Measurements from ENCODE around the gene MACROD1. TPM values are rescaled to one million over a fixed set of nuclear protein-coding genes. Genes with fewer than 3 reads are reported as not detected.

MACROD1 gene
- total and polyA plus RNA-seq, 9 of the 15 experiments (the other 6 are each of a cell fraction or from before 2014, with no cell fraction given) = 1.1 to 60.0 (median 26.4) TPM

DNA sequence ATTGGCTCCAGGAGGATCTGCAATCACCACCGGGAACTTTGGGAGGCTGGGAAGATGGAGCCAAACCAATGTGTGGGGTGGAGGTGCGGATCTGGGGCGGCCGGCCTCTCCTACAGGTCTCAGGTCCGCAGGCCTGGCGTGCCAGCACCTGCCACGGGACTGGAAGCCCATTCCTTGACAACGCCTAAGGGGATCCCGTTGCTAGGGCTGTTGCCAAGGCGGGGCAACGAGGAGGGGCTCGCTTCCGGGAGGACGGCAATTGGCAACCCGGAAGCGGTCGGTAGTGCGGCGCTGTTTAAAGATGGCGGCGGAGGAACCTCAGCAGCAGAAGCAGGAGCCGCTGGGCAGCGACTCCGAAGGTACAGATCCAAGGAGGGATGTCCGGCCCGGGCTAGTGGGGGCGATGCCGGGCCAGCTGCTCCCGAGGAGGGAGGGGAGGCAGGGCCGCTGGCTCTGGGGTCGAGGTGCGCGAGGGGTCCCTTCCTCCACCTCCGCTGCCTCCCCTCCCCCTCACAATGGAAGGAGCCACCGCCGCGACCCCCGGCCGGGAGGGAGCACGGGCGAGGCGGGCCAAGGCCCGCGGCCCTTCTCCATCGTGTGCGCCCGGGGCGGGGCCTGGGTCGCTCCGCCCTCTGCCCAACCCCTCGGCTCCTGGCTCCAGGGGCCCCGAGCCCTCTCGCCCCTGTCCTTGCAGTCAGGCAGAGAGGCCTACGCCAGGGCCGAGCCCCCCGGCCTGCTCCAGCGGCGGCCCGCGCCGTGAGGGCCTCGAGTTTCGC is 179.6 kb downstream of the MACROD1 start, which contains the start of gene OTUB1 (continued):
- TF ChIP-seq, protein P1, sequence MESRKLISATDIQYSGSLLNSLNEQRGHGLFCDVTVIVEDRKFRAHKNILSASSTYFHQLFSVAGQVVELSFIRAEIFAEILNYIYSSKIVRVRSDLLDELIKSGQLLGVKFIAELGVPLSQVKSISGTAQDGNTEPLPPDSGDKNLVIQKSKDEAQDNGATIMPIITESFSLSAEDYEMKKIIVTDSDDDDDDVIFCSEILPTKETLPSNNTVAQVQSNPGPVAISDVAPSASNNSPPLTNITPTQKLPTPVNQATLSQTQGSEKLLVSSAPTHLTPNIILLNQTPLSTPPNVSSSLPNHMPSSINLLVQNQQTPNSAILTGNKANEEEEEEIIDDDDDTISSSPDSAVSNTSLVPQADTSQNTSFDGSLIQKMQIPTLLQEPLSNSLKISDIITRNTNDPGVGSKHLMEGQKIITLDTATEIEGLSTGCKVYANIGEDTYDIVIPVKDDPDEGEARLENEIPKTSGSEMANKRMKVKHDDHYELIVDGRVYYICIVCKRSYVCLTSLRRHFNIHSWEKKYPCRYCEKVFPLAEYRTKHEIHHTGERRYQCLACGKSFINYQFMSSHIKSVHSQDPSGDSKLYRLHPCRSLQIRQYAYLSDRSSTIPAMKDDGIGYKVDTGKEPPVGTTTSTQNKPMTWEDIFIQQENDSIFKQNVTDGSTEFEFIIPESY (CRISPR knock-in tag; IDR thresholded peaks at IDR 0.05) = peak; percentile 59; the same call in 1 of the 2 replicates
- TF ChIP-seq ZBTB26 (CRISPR knock-in tag; IDR thresholded peaks at IDR 0.05) (no peak), ZNF197 (CRISPR knock-in tag; IDR thresholded peaks at IDR 0.05; ENCODE audit: low read depth) (no peak), EGR1 (conservative IDR thresholded peaks at IDR 0.05) (no peak), RCOR1 (IDR thresholded peaks at IDR 0.05; ENCODE audit: borderline replicate concordance in 1 of 2, low read depth in 2 of 2, low read length in 2 of 2) (no peak), ZBTB1 (CRISPR knock-in tag; IDR thresholded peaks at IDR 0.05; ENCODE audit: borderline replicate concordance, low read depth) (no peak; the same call in 1 of the 2 replicates), RHOXF2B (CRISPR knock-in tag; conservative IDR thresholded peaks at IDR 0.05) (no peak), POU5F1 (IDR thresholded peaks at IDR 0.05; ENCODE audit: borderline replicate concordance, low read depth, low read length, partially characterized antibody) (no peak), ILK (tag; IDR thresholded peaks at IDR 0.05; ENCODE audit: borderline replicate concordance, low read depth) (no peak), RB1 (IDR thresholded peaks at IDR 0.05; ENCODE audit: low read depth) (peak; percentile 60; the same call in 1 of the 2 replicates), PATZ1 (CRISPR knock-in tag; IDR thresholded peaks at IDR 0.05; ENCODE audit: borderline replicate concordance) (no peak), SP1 (CRISPR knock-in tag; IDR thresholded peaks at IDR 0.05) (peak; percentile 82), SMAD2 (IDR thresholded peaks at IDR 0.05; ENCODE audit: low read depth, low read length) (no peak), HMG20B (CRISPR knock-in tag; IDR thresholded peaks at IDR 0.05) (no peak; the same call in 1 of the 2 replicates), USF2 (CRISPR knock-in tag; IDR thresholded peaks at IDR 0.05) (no peak), NELFE (IDR thresholded peaks at IDR 0.05; ENCODE audit: insufficient read depth, insufficient read length) (no peak), NUFIP1 (IDR thresholded peaks at IDR 0.05; ENCODE audit: partially characterized antibody) (no peak), FOSL1 (tag; conservative IDR thresholded peaks at IDR 0.05) (no peak)
- TF ChIP-seq, protein P2, sequence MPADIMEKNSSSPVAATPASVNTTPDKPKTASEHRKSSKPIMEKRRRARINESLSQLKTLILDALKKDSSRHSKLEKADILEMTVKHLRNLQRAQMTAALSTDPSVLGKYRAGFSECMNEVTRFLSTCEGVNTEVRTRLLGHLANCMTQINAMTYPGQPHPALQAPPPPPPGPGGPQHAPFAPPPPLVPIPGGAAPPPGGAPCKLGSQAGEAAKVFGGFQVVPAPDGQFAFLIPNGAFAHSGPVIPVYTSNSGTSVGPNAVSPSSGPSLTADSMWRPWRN (IDR thresholded peaks at IDR 0.05; ENCODE audit: low read depth) = no peak
- TF ChIP-seq, protein P3, sequence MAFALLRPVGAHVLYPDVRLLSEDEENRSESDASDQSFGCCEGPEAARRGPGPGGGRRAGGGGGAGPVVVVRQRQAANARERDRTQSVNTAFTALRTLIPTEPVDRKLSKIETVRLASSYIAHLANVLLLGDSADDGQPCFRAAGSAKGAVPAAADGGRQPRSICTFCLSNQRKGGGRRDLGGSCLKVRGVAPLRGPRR (CRISPR knock-in tag; IDR thresholded peaks at IDR 0.05) = no peak
